Prostate gland (tissue), 2 donors: ENCODE data around the gene ZNF606.

ENCODE experiments used
- POLR2A ChIP-seq: fragments of 450-650 bp; IDR thresholded peaks from one replicate; pipeline ENCODE4 v1.6.1; 2016; ENCODE audit warnings: antibody characterized with exemption, mild to moderate bottlenecking
- POLR2AphosphoS5 ChIP-seq: sonication (generic); formaldehyde crosslinking; IDR thresholded peaks from one replicate; pipeline ENCODE4 v1.6.1; 2017; ENCODE audit warnings: antibody characterized with exemption
- TF ChIP-seq, protein P1 (sequence below), 4 experiments: fragments of 200-600 bp in 2 of 4; fragments of 450-650 bp in 2 of 4; sonication (generic) in 2 of 4; IDR thresholded peaks; 1 replicate in 3 of 4; 2 replicates in 1 of 4; pipeline ENCODE4 v1.5.1; 2016 to 2019; ENCODE audit warnings: antibody characterized with exemption in 4 of 4, mild to moderate bottlenecking in 2 of 4, moderate library complexity in 2 of 4

GRCh38 chr19:58038688-58039204 is 36.1 kb upstream of the ZNF606 start:
- TF ChIP-seq, protein P1, sequence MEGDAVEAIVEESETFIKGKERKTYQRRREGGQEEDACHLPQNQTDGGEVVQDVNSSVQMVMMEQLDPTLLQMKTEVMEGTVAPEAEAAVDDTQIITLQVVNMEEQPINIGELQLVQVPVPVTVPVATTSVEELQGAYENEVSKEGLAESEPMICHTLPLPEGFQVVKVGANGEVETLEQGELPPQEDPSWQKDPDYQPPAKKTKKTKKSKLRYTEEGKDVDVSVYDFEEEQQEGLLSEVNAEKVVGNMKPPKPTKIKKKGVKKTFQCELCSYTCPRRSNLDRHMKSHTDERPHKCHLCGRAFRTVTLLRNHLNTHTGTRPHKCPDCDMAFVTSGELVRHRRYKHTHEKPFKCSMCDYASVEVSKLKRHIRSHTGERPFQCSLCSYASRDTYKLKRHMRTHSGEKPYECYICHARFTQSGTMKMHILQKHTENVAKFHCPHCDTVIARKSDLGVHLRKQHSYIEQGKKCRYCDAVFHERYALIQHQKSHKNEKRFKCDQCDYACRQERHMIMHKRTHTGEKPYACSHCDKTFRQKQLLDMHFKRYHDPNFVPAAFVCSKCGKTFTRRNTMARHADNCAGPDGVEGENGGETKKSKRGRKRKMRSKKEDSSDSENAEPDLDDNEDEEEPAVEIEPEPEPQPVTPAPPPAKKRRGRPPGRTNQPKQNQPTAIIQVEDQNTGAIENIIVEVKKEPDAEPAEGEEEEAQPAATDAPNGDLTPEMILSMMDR (IDR thresholded peaks at IDR 0.05), result no peak
- TF ChIP-seq POLR2AphosphoS5 (no peak), POLR2A (no peak)
